ENCODE results near the gene KRTAP29-1. TPM values are rescaled to one million over a fixed set of nuclear protein-coding genes. Genes with fewer than 3 reads are reported as not detected.

KRTAP29-1 gene
- total and polyA plus RNA-seq, 11 donors, result not detected

DNA sequence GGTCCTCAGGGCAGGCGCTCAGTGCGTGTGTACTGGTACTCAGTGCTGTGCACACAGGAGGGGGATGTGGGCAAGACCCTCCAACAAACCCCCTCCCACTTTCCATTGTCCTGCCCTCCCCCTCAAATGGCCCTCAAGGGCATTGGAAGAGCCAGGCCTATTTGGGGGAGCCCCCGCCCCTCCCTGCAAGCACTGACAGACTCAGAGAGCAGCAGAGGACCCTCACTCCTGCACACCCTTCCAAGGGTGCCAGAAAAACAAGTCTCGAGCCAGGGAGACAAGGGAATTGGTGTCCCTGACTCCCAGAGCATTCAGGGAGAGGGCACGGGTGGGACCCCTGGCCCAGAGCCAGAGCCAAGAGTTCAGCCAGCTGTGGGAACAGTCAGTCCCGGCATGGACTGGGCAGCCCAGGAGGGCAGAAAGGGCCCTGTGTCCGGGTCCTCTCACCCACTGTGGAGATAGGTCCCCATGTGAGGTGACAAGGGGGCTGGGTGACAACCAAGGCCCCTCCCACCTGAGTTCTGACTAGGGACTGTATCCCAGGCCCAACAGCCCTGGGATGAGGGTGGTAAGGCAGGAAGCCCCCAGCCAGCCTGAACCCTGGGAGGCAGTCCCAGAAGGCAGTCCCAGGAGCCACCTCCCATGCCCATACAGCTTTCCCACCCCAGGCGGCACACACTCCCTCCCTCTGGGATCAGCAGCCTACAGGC is 24.9 kb upstream of the KRTAP29-1 start:
- H3K4me1 ChIP-seq, result no peaks in the 10 kb centered on the region
- H3K9me3 ChIP-seq, result no peaks in the 10 kb centered on the region
- H3K27me3 ChIP-seq, result peaks cover 0 to 10% (median 0%) of the 10 kb centered on the region in 9 donors
- intact Hi-C loops (cut with DNase I), result loop anchor here in 7 of 10 donors (2.0 to 10.0 kb wide), 7 partner anchors 63 to 523 kb away; partner anchors contain the start of gene KRTAP9-6 (in 1 of the 7)
- no peak for ATAC-seq
- no peak for DNase-seq
- TF ChIP-seq, protein P1, sequence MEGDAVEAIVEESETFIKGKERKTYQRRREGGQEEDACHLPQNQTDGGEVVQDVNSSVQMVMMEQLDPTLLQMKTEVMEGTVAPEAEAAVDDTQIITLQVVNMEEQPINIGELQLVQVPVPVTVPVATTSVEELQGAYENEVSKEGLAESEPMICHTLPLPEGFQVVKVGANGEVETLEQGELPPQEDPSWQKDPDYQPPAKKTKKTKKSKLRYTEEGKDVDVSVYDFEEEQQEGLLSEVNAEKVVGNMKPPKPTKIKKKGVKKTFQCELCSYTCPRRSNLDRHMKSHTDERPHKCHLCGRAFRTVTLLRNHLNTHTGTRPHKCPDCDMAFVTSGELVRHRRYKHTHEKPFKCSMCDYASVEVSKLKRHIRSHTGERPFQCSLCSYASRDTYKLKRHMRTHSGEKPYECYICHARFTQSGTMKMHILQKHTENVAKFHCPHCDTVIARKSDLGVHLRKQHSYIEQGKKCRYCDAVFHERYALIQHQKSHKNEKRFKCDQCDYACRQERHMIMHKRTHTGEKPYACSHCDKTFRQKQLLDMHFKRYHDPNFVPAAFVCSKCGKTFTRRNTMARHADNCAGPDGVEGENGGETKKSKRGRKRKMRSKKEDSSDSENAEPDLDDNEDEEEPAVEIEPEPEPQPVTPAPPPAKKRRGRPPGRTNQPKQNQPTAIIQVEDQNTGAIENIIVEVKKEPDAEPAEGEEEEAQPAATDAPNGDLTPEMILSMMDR (IDR thresholded peaks at IDR 0.05), result no peak
- TF ChIP-seq POLR2A (IDR thresholded peaks at IDR 0.05), result no peak
- no peaks in the 10 kb centered on the region for H3K36me3 ChIP-seq
- H3K4me3 ChIP-seq, result no peak overlapping the region
- WGBS, 4 donors, result 74 to 91% (median 76%) methylated on average over 5 to 8 of the region's 8 CpGs
- no peak overlapping the region for H3K27ac ChIP-seq

DNA sequence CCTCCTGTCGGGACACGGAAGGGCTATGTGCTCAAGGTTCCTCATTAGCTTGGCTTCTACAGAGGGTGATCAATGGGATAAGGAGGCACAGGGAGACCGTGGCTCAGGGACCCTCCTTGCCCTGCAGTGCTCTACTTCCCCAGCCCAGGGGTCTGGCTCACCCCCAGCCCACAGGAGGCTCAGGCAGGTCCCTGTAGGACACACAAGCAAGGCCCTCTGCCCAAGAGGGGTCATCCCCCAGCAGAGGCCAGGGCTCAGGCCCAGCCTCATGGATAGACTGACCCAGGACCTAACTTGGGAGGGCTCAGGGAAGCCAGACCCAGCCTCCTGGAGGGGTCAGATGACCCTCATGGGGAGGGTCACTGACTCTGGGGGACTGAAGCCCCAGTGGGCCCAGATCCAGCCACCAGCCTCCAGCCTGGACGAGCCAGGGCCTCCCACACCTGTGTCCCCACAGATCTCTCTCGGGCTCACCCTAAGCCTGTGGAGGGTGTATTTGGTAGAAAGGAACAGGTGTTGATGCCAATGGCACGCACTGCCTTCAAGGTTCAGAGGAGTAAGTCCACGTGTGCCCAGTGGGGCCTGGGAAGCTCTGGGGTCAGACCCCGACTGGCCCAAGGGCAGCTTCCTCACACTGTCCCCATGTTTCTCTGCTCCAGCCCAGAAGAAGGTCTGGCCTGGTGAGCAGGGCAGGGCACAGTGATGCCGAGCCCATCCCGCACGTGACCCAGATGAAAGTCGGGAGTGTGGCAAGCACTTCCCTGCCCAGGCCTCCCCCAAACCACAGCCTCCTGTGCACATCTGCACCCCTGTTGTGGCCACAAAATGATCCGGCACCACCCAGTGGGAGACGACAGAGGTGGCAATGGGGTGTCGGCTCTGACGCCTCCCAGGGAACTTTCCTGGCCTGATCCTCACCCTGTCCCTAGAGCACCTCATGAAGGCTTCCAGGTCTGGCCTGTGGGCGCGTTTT is 23.8 kb upstream of the KRTAP29-1 start:
- no peak overlapping the region for H3K4me3 ChIP-seq
- TF ChIP-seq, protein P1 (IDR thresholded peaks at IDR 0.05), result no peak
- TF ChIP-seq POLR2A (IDR thresholded peaks at IDR 0.05), result no peak
- H3K36me3 ChIP-seq, result no peaks in the 10 kb centered on the region
- intact Hi-C loops (cut with DNase I), result loop anchor here in 6 of 10 donors (5.0 to 10.0 kb wide), 6 partner anchors 62 to 522 kb away; partner anchors contain the start of gene KRTAP9-6 (in 1 of the 6)
- ATAC-seq (no peak), DNase-seq (no peak)
- H3K27ac ChIP-seq, result no peak overlapping the region
- H3K4me1 ChIP-seq, result no peaks in the 10 kb centered on the region
- peaks cover 0 to under 1% (median 0%) of the 10 kb centered on the region in 9 donors for H3K27me3 ChIP-seq
- no peaks in the 10 kb centered on the region for H3K9me3 ChIP-seq
- WGBS, 4 donors, result 79 to 87% (median 84%) methylated on average over 10 to 18 of the region's 18 CpGs

DNA sequence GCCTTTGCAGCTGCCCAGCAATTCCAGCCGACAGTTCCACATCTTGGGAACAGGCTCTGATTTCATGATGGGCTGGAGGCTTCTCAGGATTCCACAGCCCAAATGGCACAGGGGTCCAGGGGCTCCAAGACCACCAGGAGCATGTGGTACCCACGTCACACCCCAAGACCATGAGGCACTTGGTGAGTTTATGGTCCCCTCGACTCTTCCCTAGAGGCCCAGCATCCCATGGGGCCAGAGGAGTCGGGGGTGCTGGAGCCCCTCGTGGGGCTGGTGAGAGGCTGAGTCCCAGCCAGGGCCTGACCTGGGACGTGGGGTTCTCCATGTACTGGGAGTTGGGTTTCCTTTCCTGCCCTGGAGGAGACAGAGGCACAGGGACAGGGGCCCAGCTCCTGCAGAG is 23.0 kb upstream of the KRTAP29-1 start:
- H3K27me3 ChIP-seq, result no peaks in the 10 kb centered on the region
- H3K36me3 ChIP-seq, result no peaks in the 10 kb centered on the region
- no peak overlapping the region for H3K4me3 ChIP-seq
- ATAC-seq (no peak), DNase-seq (no peak)
- no peak overlapping the region for H3K27ac ChIP-seq
- TF ChIP-seq POLR2A (IDR thresholded peaks at IDR 0.05), result no peak
- TF ChIP-seq, protein P1 (IDR thresholded peaks at IDR 0.05), result no peak
- H3K9me3 ChIP-seq, result peaks cover 0 to under 1% (median 0%) of the 10 kb centered on the region in 12 donors
- WGBS, 4 donors, result 76 to 89% (median 79%) methylated on average over 3 to 6 of the region's 6 CpGs
- no peaks in the 10 kb centered on the region for H3K4me1 ChIP-seq
- intact Hi-C loops (cut with DNase I), result loop anchor here in 6 of 10 donors (5.0 to 10.0 kb wide), 6 partner anchors 61 to 521 kb away; partner anchors contain the start of gene KRTAP9-6 (in 1 of the 6)
